HuH-7 (cell line): ENCODE results near the gene AP4S1.
"Not testable (repeated sequence)": the region's sequence is repeated elsewhere in the genome, so short reads cannot be mapped to it uniquely, and the experiment has no call there.

Experiments
- DNase-seq: peaks from one replicate; pipeline ENCODE4 v3.0.0; 2011; ENCODE audit warnings: low spot score

The AP4S1 gene

GRCh38 chr14:31042893-31043292 is 17.4 kb downstream of the AP4S1 start:
- not testable (repeated sequence) for DNase-seq

GRCh38 chr14:31043379-31043778 is 17.9 kb downstream of the AP4S1 start:
- no peak for DNase-seq

GRCh38 chr14:31045501-31046080 is 20.1 kb downstream of the AP4S1 start:
- DNase-seq = no peak

- DNase-seq = no peak
Observed at GRCh38 chr14:31047503-31047902, 22.1 kb downstream of the AP4S1 start.

- DNase-seq = no peak
Observed at GRCh38 chr14:31051023-31051422, 25.6 kb downstream of the AP4S1 start.

GRCh38 chr14:31051511-31051910 is 26.1 kb downstream of the AP4S1 start:
- DNase-seq = no peak

- peak; percentile 58 for DNase-seq
Observed at GRCh38 chr14:31052905-31053586, 27.6 kb downstream of the AP4S1 start.

GRCh38 chr14:31057035-31057434 is 31.6 kb downstream of the AP4S1 start:
- no peak for DNase-seq

- DNase-seq = no peak
Observed at GRCh38 chr14:31057701-31058364, 32.4 kb downstream of the AP4S1 start.

GRCh38 chr14:31059152-31059924 is 33.9 kb downstream of the AP4S1 start:
- peak; percentile 83 for DNase-seq

- DNase-seq = no peak
Observed at GRCh38 chr14:31060253-31060875, 34.9 kb downstream of the AP4S1 start.

GRCh38 chr14:31062908-31063307 is 37.5 kb downstream of the AP4S1 start:
- DNase-seq = not testable (repeated sequence)

GRCh38 chr14:31068235-31068634 is 42.8 kb downstream of the AP4S1 start:
- no peak for DNase-seq

- no peak for DNase-seq
Observed at GRCh38 chr14:31069343-31069742, 43.9 kb downstream of the AP4S1 start.

- no peak for DNase-seq
Observed at GRCh38 chr14:31070431-31070830, 45.0 kb downstream of the AP4S1 start.

GRCh38 chr14:31071151-31071550 is 45.7 kb downstream of the AP4S1 start:
- no peak for DNase-seq

GRCh38 chr14:31075144-31075543 is 49.7 kb downstream of the AP4S1 start:
- no peak for DNase-seq

- DNase-seq = no peak
Observed at GRCh38 chr14:31078766-31079165, 53.3 kb downstream of the AP4S1 start.

- no peak for DNase-seq
Observed at GRCh38 chr14:31080056-31080455, 54.6 kb downstream of the AP4S1 start.

GRCh38 chr14:31080484-31080883 is 55.0 kb downstream of the AP4S1 start:
- DNase-seq = no peak

- DNase-seq = no peak
Observed at GRCh38 chr14:31083781-31084180, 58.3 kb downstream of the AP4S1 start.

GRCh38 chr14:31084385-31084784 is 58.9 kb downstream of the AP4S1 start:
- DNase-seq = no peak
